Endodermal cell (in vitro differentiated cells): ENCODE measurements around the gene APOOL. TPM values are rescaled to one million over a fixed set of nuclear protein-coding genes. Genes with fewer than 3 reads are reported as not detected.

ENCODE experiments used
- DNase-seq: peaks from one replicate; pipeline ENCODE4 v3.0.0-alpha.2; 2017
- H3K27ac ChIP-seq: 2 replicates; pipeline ENCODE4 v1.5.1; 2013; ENCODE audit warnings: mild to moderate bottlenecking, low read depth, low read length, moderate library complexity
- H3K27me3 ChIP-seq: 2 replicates; pipeline ENCODE4 v1.6.1; 2013; ENCODE audit warnings: mild to moderate bottlenecking, low read length, moderate library complexity; ENCODE audit not compliant: insufficient read depth, control insufficient read depth, poor library complexity, severe bottlenecking
- H3K36me3 ChIP-seq: 2 replicates; pipeline ENCODE4 v1.7.0; 2013; ENCODE audit warnings: mild to moderate bottlenecking, low read length, moderate library complexity; ENCODE audit not compliant: control insufficient read depth, insufficient read depth
- H3K4me1 ChIP-seq: one replicate; pipeline ENCODE4 v1.7.0; 2013; ENCODE audit warnings: low read length; ENCODE audit not compliant: control insufficient read depth, insufficient read depth
- H3K4me3 ChIP-seq: 2 replicates; pipeline ENCODE4 v1.5.1; 2013; ENCODE audit warnings: mild to moderate bottlenecking, low read length, moderate library complexity
- H3K9ac ChIP-seq: 2 replicates; pipeline ENCODE4 v1.6.1; 2013; ENCODE audit warnings: mild to moderate bottlenecking, low read length, moderate library complexity; ENCODE audit not compliant: poor library complexity, severe bottlenecking; ENCODE audit errors: extremely low read depth
- H3K9me3 ChIP-seq: 2 replicates; pipeline ENCODE4 v1.6.1; 2013; ENCODE audit warnings: mild to moderate bottlenecking, low read length, moderate library complexity; ENCODE audit not compliant: control insufficient read depth
- H3K27ac Mint-ChIP-seq: 2 replicates; pipeline ENCODE4 v1.8.0; 2020; ENCODE audit warnings: mixed read lengths
- H3K27me3 Mint-ChIP-seq: 2 replicates; pipeline ENCODE4 v1.8.0; 2021; ENCODE audit warnings: mild to moderate bottlenecking, mixed read lengths; ENCODE audit not compliant: insufficient read depth
- H3K36me3 Mint-ChIP-seq: 2 replicates; pipeline ENCODE4 v1.8.0; 2020; ENCODE audit warnings: low read depth, mixed read lengths
- H3K4me1 Mint-ChIP-seq: 2 replicates; pipeline ENCODE4 v1.8.0; 2020; ENCODE audit warnings: mixed read lengths
- H3K4me3 Mint-ChIP-seq: 2 replicates; pipeline ENCODE4 v1.8.0; 2020; ENCODE audit warnings: mild to moderate bottlenecking, moderate library complexity, mixed read lengths
- H3K9me3 Mint-ChIP-seq: 2 replicates; pipeline ENCODE4 v1.8.0; 2020; ENCODE audit warnings: mild to moderate bottlenecking, mixed read lengths
- CTCF ChIP-seq: fragments of 200-600 bp; sonication (generic); conservative IDR thresholded peaks from 2 replicates; pipeline ENCODE4 v1.5.0; 2021; ENCODE audit warnings: antibody characterized with exemption, mild to moderate bottlenecking
- WGBS, 2 experiments: methylation state at CpG; one replicate each; pipeline versions ENCODE4 v1.1.5 to v1.1.7; 2013; ENCODE audit warnings: missing lambda C conversion rate in 2 of 2, mixed read lengths in 1 of 2; ENCODE audit not compliant: insufficient coverage in 1 of 2, insufficient read length in 1 of 2; 5-methylcytosine and 5-hydroxymethylcytosine counted together
- total RNA-seq, 2 donors: library from RNA; stranded (reverse); fragmentation: NEBNext Ultra II Directional in 1 of 2; extraction: Animal tissue kit (Norgen Biotek cat#: 25700) in 1 of 2; gene quantifications; 2 replicates in 1 of 2; 3 replicates in 1 of 2; pipeline ENCODE4 v1.2.1, GENCODE V29; 2021

APOOL gene
- total RNA-seq, 2 donors from 2014 or later: 14.3 to 14.8 TPM

- no peaks in the 10 kb centered on the region for H3K9me3 ChIP-seq
- H3K27ac Mint-ChIP-seq: no peak overlapping the region
- no peaks in the 10 kb centered on the region for H3K27me3 ChIP-seq
- no peak overlapping the region for H3K27ac ChIP-seq
- H3K9me3 Mint-ChIP-seq: peaks cover 35% of the 10 kb centered on the region
- H3K36me3 ChIP-seq: no peaks in the 10 kb centered on the region
- no peaks in the 10 kb centered on the region for H3K36me3 Mint-ChIP-seq
- no peak overlapping the region for H3K4me3 Mint-ChIP-seq
- H3K4me3 ChIP-seq: no peak overlapping the region
- H3K9ac ChIP-seq: no peak overlapping the region
- no peak for DNase-seq
- TF ChIP-seq CTCF: no peak
- no peaks in the 10 kb centered on the region for H3K27me3 Mint-ChIP-seq
- H3K4me1 Mint-ChIP-seq: no peaks in the 10 kb centered on the region
- no peaks in the 10 kb centered on the region for H3K4me1 ChIP-seq
These were observed 111.1 kb downstream of the APOOL start for GRCh38 chrX:85114776-85115175.

GRCh38 chrX:85115252-85115651 lies 111.6 kb downstream of the APOOL start:
- Histone ChIP-seq H3K4me1 (no peaks in the 10 kb centered on the region), H3K4me3 (no peak overlapping the region), H3K36me3 (no peaks in the 10 kb centered on the region), H3K27ac (no peak overlapping the region), H3K9ac (no peak overlapping the region), H3K27me3 (no peaks in the 10 kb centered on the region), H3K9me3 (no peaks in the 10 kb centered on the region)
- DNase-seq: no peak
- H3K9me3 Mint-ChIP-seq: peaks cover 35% of the 10 kb centered on the region
- H3K27me3 Mint-ChIP-seq: no peaks in the 10 kb centered on the region
- H3K4me1 Mint-ChIP-seq: no peaks in the 10 kb centered on the region
- H3K36me3 Mint-ChIP-seq: no peaks in the 10 kb centered on the region
- WGBS, 2 experiments: 68% methylated on average over 1 of the region's 1 CpG; no CpG with 5 or more reads in 1 of the 2 experiments
- no peak overlapping the region for H3K27ac Mint-ChIP-seq
- H3K4me3 Mint-ChIP-seq: no peak overlapping the region
- no peak for TF ChIP-seq CTCF

GRCh38 chrX:85136409-85136808 lies 132.7 kb downstream of the APOOL start:
- H3K36me3 ChIP-seq: no peaks in the 10 kb centered on the region
- H3K27ac ChIP-seq: no peak overlapping the region
- no peaks in the 10 kb centered on the region for H3K27me3 ChIP-seq
- H3K4me3 Mint-ChIP-seq: no peak overlapping the region
- H3K9ac ChIP-seq: no peak overlapping the region
- H3K27me3 Mint-ChIP-seq: no peaks in the 10 kb centered on the region
- no peak for DNase-seq
- TF ChIP-seq CTCF: no peak
- no peaks in the 10 kb centered on the region for H3K9me3 ChIP-seq
- H3K27ac Mint-ChIP-seq: no peak overlapping the region
- no peaks in the 10 kb centered on the region for H3K4me1 Mint-ChIP-seq
- H3K4me3 ChIP-seq: no peak overlapping the region
- H3K36me3 Mint-ChIP-seq: no peaks in the 10 kb centered on the region
- H3K4me1 ChIP-seq: no peaks in the 10 kb centered on the region
- peaks cover 35% of the 10 kb centered on the region for H3K9me3 Mint-ChIP-seq
